Naive thymus-derived CD4-positive, alpha-beta T cell (primary cell): ENCODE data around the gene IPO4. TPM values are rescaled to one million over a fixed set of nuclear protein-coding genes. Genes with fewer than 3 reads are reported as not detected.
A peak's percentile ranks its signal among the peaks of the same experiment; 100 is the strongest.

ENCODE experiments used
- ATAC-seq: fragments of 150-1000 bp; cut with Tn5 transposase; 2 replicates; pipeline ENCODE4 v1.10.0; 2021; ENCODE audit warnings: mild to moderate bottlenecking, moderate library complexity
- CTCF ChIA-PET: fragments of 350-600 bp; sonication (Branson Sonifier 250); formaldehyde crosslinking; loops from one replicate; lab custom pipeline; 2021; ENCODE audit warnings: antibody characterized with exemption; lab: Charles Lee
- POLR2A ChIA-PET: fragments of 350-600 bp; sonication (Branson Sonifier 250); formaldehyde crosslinking; loops from one replicate; lab custom pipeline; 2021; ENCODE audit warnings: antibody characterized with exemption, inconsistent platforms; lab: Charles Lee
- DNase-seq, 9 donors: peaks; one replicate each; pipeline versions ENCODE4 v3.0.0 to v3.0.0-alpha.2; 2020 to 2022; ENCODE audit warnings: mixed read lengths in 1 of 9
- H3K27ac ChIP-seq: one replicate; pipeline ENCODE4 v1.7.0; 2013; ENCODE audit warnings: mild to moderate bottlenecking, low read depth, low read length, moderate library complexity
- H3K27me3 ChIP-seq, 2 donors: one replicate each; pipeline ENCODE4 v1.7.0; 2013; ENCODE audit warnings: low read length in 2 of 2, mild to moderate bottlenecking in 2 of 2, moderate library complexity in 2 of 2; ENCODE audit not compliant: control insufficient read depth in 2 of 2, insufficient read depth in 2 of 2
- H3K36me3 ChIP-seq, 3 experiments: 1 replicate in 2 of 3; 2 replicates in 1 of 3; pipeline ENCODE4 v1.7.0; 2013; ENCODE audit warnings: low read length in 3 of 3, mild to moderate bottlenecking in 3 of 3, moderate library complexity in 1 of 3; ENCODE audit not compliant: insufficient read depth in 3 of 3, control insufficient read depth in 2 of 3
- H3K4me1 ChIP-seq, 2 donors: one replicate each; pipeline ENCODE4 v1.7.0; 2013; ENCODE audit warnings: low read length in 2 of 2, mild to moderate bottlenecking in 2 of 2, moderate library complexity in 1 of 2; ENCODE audit not compliant: control insufficient read depth in 2 of 2, insufficient read depth in 2 of 2
- H3K4me3 ChIP-seq: 2 replicates; pipeline ENCODE4 v1.7.0; 2013; ENCODE audit warnings: mild to moderate bottlenecking, low read length
- H3K9me3 ChIP-seq, 3 experiments: 1 replicate in 2 of 3; 2 replicates in 1 of 3; pipeline ENCODE4 v1.7.0; 2013; ENCODE audit warnings: low read length in 3 of 3; ENCODE audit not compliant: control insufficient read depth in 2 of 3
- H3K27ac Mint-ChIP-seq, 9 donors: one replicate each; pipeline ENCODE4 v1.8.0; 2020 to 2022; ENCODE audit warnings: mixed read lengths in 9 of 9, mild to moderate bottlenecking in 8 of 9, moderate library complexity in 5 of 9, inconsistent platforms in 2 of 9
- H3K27me3 Mint-ChIP-seq, 5 donors: one replicate each; pipeline ENCODE4 v1.8.0; 2021 to 2022; ENCODE audit warnings: mixed read lengths in 5 of 5, mild to moderate bottlenecking in 1 of 5
- H3K36me3 Mint-ChIP-seq, 5 donors: one replicate each; pipeline ENCODE4 v1.8.0; 2020 to 2022; ENCODE audit warnings: mixed read lengths in 5 of 5, mild to moderate bottlenecking in 3 of 5, inconsistent platforms in 1 of 5
- H3K4me1 Mint-ChIP-seq, 7 donors: one replicate each; pipeline ENCODE4 v1.8.0; 2020 to 2022; ENCODE audit warnings: mixed read lengths in 7 of 7, mild to moderate bottlenecking in 3 of 7, inconsistent platforms in 1 of 7
- H3K4me3 Mint-ChIP-seq, 10 donors: one replicate each; pipeline ENCODE4 v1.8.0; 2020 to 2022; ENCODE audit warnings: mild to moderate bottlenecking in 10 of 10, mixed read lengths in 10 of 10, moderate library complexity in 6 of 10, inconsistent platforms in 2 of 10
- H3K9me3 Mint-ChIP-seq, 11 donors: one replicate each; pipeline ENCODE4 v1.8.0; 2020 to 2022; ENCODE audit warnings: mixed read lengths in 11 of 11, mild to moderate bottlenecking in 4 of 11, inconsistent platforms in 1 of 11, moderate library complexity in 1 of 11
- intact Hi-C, 2 donors: fragments of 100-400 bp; cut with micrococcal nuclease; formaldehyde crosslinking; loops; one replicate each; pipeline ENCODE4 v1.15.1; 2023
- polyA plus RNA-seq, 2 donors: library from polyadenylated mRNA; unstranded; fragments of 300-500 nt; fragmentation: Illumina TruSeq; gene quantifications; one replicate each; pipeline ENCODE4 v1.2.3, GENCODE V29; 2021
- total RNA-seq, 6 experiments: library from RNA in 5 of 6; stranded (reverse) in 5 of 6; gene quantifications; 1 replicate in 5 of 6; 2 replicates in 1 of 6; pipeline ENCODE4 v1.2.3 and lab custom pipeline; 2021 to 2026

IPO4 gene
- total and polyA plus RNA-seq, 7 experiments from 2014 or later: 17.5 to 45.2 (median 36.2) TPM

DNA sequence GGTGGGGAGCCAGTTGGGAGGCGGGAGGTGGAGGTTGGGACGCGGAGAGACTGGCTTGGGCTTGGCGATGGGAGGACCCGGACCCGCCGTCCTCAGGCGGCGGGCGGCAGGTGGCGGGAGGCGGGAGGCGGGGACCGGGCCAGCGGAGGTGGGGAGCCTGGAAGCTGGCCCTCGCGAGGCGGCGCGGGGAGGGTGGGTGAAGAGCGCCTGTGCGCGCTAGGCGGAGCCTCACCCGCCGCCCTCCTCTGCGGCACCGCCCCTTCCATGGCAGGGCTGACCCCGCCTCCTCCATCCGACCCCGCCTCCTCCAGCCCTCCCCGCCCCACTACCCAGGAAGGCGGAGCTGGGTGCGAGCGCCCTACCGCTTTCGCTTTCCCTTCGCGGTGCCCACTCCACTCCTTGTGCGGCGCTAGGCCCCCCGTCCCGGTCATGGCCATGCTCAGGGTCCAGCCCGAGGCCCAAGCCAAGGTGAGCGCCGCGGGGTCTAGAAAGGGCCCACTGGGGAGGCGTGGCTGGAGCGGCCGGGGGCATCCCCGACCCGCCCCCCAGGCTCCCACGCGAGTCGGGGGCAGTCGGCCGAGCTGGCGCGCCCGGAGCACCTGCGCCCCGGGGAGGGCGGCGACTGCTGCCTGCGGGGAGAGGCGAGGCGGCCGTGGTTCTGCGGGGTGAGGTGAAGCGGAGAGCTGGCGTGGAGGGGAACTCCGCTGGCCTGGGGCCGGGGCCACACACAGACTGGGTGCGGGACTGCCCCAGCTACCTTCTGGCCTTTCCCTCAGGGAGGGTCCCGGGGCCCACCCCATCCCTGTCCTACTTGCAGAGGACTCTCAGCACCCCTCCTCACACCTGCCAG, 52.6 kb downstream of the IPO4 start, which contains the start of gene PSME1:
TSS of gene PSME1 (plus strand) at position 361 of the 850 bp plus-strand sequence. CDS start at position 430, 69 bp downstream.
- CTCF ChIA-PET: interaction anchor here (0.6 to 2.1 kb wide), 8 partner anchors 11 to 107 kb away, joined by 3 to 11 read pairs (median 3); partner anchors contain the start of genes IRF9 and TINF2
- peaks cover 16 to 37% of the 10 kb centered on the region in 2 donors for H3K4me1 ChIP-seq

GRCh38 chr14:24135584-24135833, 53.1 kb downstream of the IPO4 start:
- peaks cover 0 to 28% (median 10%) of the 10 kb centered on the region in 3 experiments for H3K36me3 ChIP-seq
- peak overlapping the region; percentile 97 for H3K27ac ChIP-seq
- H3K36me3 Mint-ChIP-seq: peaks cover 0 to 37% (median 17%) of the 10 kb centered on the region in 5 donors
- H3K9me3 ChIP-seq: no peaks in the 10 kb centered on the region
- H3K27me3 ChIP-seq: no peaks in the 10 kb centered on the region
- POLR2A ChIA-PET: interaction anchor here (1.0 to 11.7 kb wide), 13 partner anchors 13 to 136 kb away, joined by 3 to 298 read pairs (median 7); partner anchors contain the start of genes CHMP4A, DCAF11, IRF9 and MDP1
- CTCF ChIA-PET: interaction anchor here (0.6 to 2.1 kb wide), 8 partner anchors 11 to 107 kb away, joined by 3 to 11 read pairs (median 3); partner anchors contain the start of genes IRF9 and TINF2
- H3K4me1 Mint-ChIP-seq: peaks cover 48 to 71% (median 61%) of the 10 kb centered on the region in 7 donors
- peak overlapping the region; percentile 83 for H3K4me3 ChIP-seq
- H3K4me3 Mint-ChIP-seq: peak overlapping the region; percentile 80 to 95 (median 92)
- no peaks in the 10 kb centered on the region for H3K27me3 Mint-ChIP-seq
- peak overlapping the region; percentile 86 to 98 (median 91) for H3K27ac Mint-ChIP-seq
- intact Hi-C loops: no loop called here
- no peak for ATAC-seq
- H3K9me3 Mint-ChIP-seq: peaks cover 0 to 4% (median 0%) of the 10 kb centered on the region in 11 donors
- DNase-seq: no peak
- peaks cover 16 to 37% of the 10 kb centered on the region in 2 donors for H3K4me1 ChIP-seq

More for the DNA sequence above, 52.6 kb downstream of the IPO4 start, which contains the start of gene PSME1:
- intact Hi-C loops: loop anchor here (1.0 to 2.0 kb wide), 11 partner anchors 9 to 163 kb away; partner anchors contain the start of genes IRF9 (in 2 of the 2), PCK2 (in 2 of the 2), RNF31 (in 2 of the 2) and CHMP4A (in 1 of the 2)
- ATAC-seq: peak; percentile 99
- Mint-ChIP-seq H3K4me1 (peaks cover 48 to 70% (median 64%) of the 10 kb centered on the region in 7 donors), H3K36me3 (peaks cover 0 to 36% (median 17%) of the 10 kb centered on the region in 5 donors), H3K9me3 (peaks cover 0 to 4% (median 0%) of the 10 kb centered on the region in 11 donors), H3K27me3 (no peaks in the 10 kb centered on the region), H3K4me3 (peak within 1 kb of the TSS; percentile 88 to 95 (median 92)), H3K27ac (peak within 1 kb of the TSS; percentile 86 to 98 (median 93))
- H3K27ac ChIP-seq: peak within 1 kb of the TSS; percentile 97
- DNase-seq: peak; percentile 88 to 97 (median 92)
- H3K36me3 ChIP-seq: peaks cover 0 to 29% (median 10%) of the 10 kb centered on the region in 3 experiments
- POLR2A ChIA-PET: interaction anchor here (0.7 to 11.7 kb wide), 15 partner anchors 13 to 834 kb away, joined by 3 to 298 read pairs (median 5); partner anchors contain the start of genes CHMP4A, DCAF11, IRF9 and MDP1
- H3K27me3 ChIP-seq: no peaks in the 10 kb centered on the region
- peak within 1 kb of the TSS; percentile 83 for H3K4me3 ChIP-seq
- H3K9me3 ChIP-seq: no peaks in the 10 kb centered on the region

DNA sequence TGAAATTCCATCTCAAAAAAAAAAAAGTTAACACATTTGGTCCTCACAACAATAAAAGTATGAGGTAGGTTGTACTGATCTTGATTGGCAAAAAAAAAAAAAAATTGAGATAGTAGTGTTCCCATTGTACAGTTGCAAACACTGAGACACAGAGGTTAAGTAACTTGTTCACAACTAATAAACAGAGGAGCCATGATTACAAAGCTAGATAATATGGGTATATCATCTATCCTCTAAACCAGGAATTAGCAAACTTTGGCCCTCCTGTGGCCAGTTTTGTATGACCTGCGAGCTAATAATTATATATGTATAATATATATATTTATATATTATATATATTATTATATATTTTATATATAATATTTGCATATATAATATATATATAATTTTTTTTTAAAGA, 54.9 kb downstream of the IPO4 start:
- Mint-ChIP-seq H3K9me3 (peaks cover 0 to 4% (median 0%) of the 10 kb centered on the region in 11 donors), H3K27me3 (no peaks in the 10 kb centered on the region), H3K4me1 (peaks cover 36 to 55% (median 47%) of the 10 kb centered on the region in 7 donors), H3K36me3 (peaks cover 0 to 22% (median 8%) of the 10 kb centered on the region in 5 donors), H3K27ac (peak overlapping the region in 3 of 9 donors; percentile 25 to 92 (median 73)), H3K4me3 (no peak overlapping the region)
- H3K4me3 ChIP-seq: no peak overlapping the region
- intact Hi-C loops: no loop called here
- DNase-seq (no peak), ATAC-seq (no peak)
- H3K9me3 ChIP-seq: no peaks in the 10 kb centered on the region
- H3K27ac ChIP-seq: no peak overlapping the region
- H3K36me3 ChIP-seq: peaks cover 0 to 18% (median 10%) of the 10 kb centered on the region in 3 experiments
- POLR2A ChIA-PET: interaction anchor here (0.6 to 11.7 kb wide), 10 partner anchors 13 to 1537 kb away, joined by 3 to 298 read pairs (median 4); partner anchors contain the start of genes DCAF11, IRF9, NRL and PSME2
- no peaks in the 10 kb centered on the region for H3K27me3 ChIP-seq
- CTCF ChIA-PET: interaction anchor here (0.6 to 1.4 kb wide), 3 partner anchors 18 to 149 kb away, joined by 3 to 5 read pairs (median 4); partner anchors contain the start of gene TINF2
- H3K4me1 ChIP-seq: peaks cover 16 to 33% of the 10 kb centered on the region in 2 donors

DNA sequence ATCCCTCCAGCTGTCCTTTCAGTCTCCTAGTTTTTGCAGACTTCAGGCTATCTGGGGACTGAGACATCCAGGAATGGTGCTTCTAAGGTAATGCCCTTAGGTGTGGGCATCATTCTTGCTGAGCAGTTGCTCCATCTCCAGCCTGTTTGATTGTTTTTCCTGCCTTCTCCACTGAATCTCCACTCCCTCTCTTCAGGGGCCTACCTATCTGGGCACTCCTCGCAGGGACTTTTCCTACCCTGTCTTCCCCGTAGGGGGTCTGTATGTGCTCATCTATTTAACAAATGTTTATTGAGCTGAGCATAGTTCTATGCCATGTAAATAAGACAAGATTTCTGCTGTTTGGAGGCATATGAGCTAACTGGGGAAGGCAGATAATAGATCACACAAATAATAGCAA, 55.6 kb downstream of the IPO4 start:
- Histone ChIP-seq H3K4me1 (peaks cover 16 to 33% of the 10 kb centered on the region in 2 donors), H3K4me3 (no peak overlapping the region), H3K36me3 (peaks cover 0 to 10% (median 7%) of the 10 kb centered on the region in 3 experiments), H3K9me3 (no peaks in the 10 kb centered on the region), H3K27ac (peak overlapping the region; percentile 68), H3K27me3 (no peaks in the 10 kb centered on the region)
- H3K36me3 Mint-ChIP-seq: peaks cover 0 to 14% (median 1%) of the 10 kb centered on the region in 5 donors
- POLR2A ChIA-PET: interaction anchor here (0.6 to 11.7 kb wide), 8 partner anchors 12 to 110 kb away, joined by 3 to 298 read pairs (median 4); partner anchors contain the start of genes DCAF11, IRF9, NRL and PSME2
- no peaks in the 10 kb centered on the region for H3K27me3 Mint-ChIP-seq
- H3K9me3 Mint-ChIP-seq: peaks cover 0 to 4% (median 0%) of the 10 kb centered on the region in 11 donors
- DNase-seq (no peak), ATAC-seq (no peak)
- H3K4me1 Mint-ChIP-seq: peaks cover 31 to 48% (median 39%) of the 10 kb centered on the region in 7 donors
- CTCF ChIA-PET: interaction anchor here (1.1 to 1.7 kb wide), 3 partner anchors 13 to 18 kb away, joined by 3 to 4 read pairs (median 4); partner anchors contain the start of genes DCAF11 and NRL
- peak overlapping the region; percentile 73 to 97 (median 93) for H3K27ac Mint-ChIP-seq
- intact Hi-C loops: loop anchor here in 1 of 2 donors (1.0 kb wide), 1 partner anchor 18 kb away; no protein-coding TSS in a partner anchor
- H3K4me3 Mint-ChIP-seq: peak overlapping the region in 9 of 10 donors; percentile 37 to 80 (median 72)

- Histone ChIP-seq H3K4me1 (peaks cover 13 to 27% of the 10 kb centered on the region in 2 donors), H3K27me3 (no peaks in the 10 kb centered on the region), H3K27ac (peak overlapping the region; percentile 68), H3K36me3 (peaks cover 0 to 3% (median 0%) of the 10 kb centered on the region in 3 experiments), H3K9me3 (no peaks in the 10 kb centered on the region), H3K4me3 (no peak overlapping the region)
- peak overlapping the region; percentile 37 to 80 (median 70) for H3K4me3 Mint-ChIP-seq
- H3K4me1 Mint-ChIP-seq: peaks cover 26 to 41% (median 34%) of the 10 kb centered on the region in 7 donors
- no peaks in the 10 kb centered on the region for H3K27me3 Mint-ChIP-seq
- ChIA-PET CTCF (interaction anchor here (1.1 to 1.7 kb wide), 3 partner anchors 13 to 24 kb away, joined by 3 to 4 read pairs (median 3); partner anchors contain the start of genes DCAF11 and NRL), POLR2A (interaction anchor here (0.5 to 11.7 kb wide), 8 partner anchors 11 to 195 kb away, joined by 3 to 298 read pairs (median 3); partner anchors contain the start of genes DCAF11, IRF9, NRL and PSME2)
- DNase-seq: peak in 6 of 9 donors; percentile 35 to 50 (median 42)
- H3K36me3 Mint-ChIP-seq: peaks cover 0 to 10% (median 0%) of the 10 kb centered on the region in 5 donors
- peaks cover 0 to 4% (median 0%) of the 10 kb centered on the region in 11 donors for H3K9me3 Mint-ChIP-seq
- ATAC-seq: no peak
- intact Hi-C loops: loop anchor here in 1 of 2 donors (1.0 kb wide), 1 partner anchor 17 kb away; no protein-coding TSS in a partner anchor
- peak overlapping the region; percentile 73 to 97 (median 93) for H3K27ac Mint-ChIP-seq
Measured at GRCh38 chr14:24132061-24132685, 56.4 kb downstream of the IPO4 start.
